HEK293 (cell line): ENCODE data around the gene TBC1D20.

Experiments used
- CTCF ChIA-PET: fragments of 350-600 bp; formaldehyde crosslinking; extraction: SDS; loops from one replicate; lab custom pipeline; 2021; ENCODE audit warnings: antibody characterized with exemption; lab: Yijun Ruan, JAX
- POLR2A ChIA-PET: fragments of 300-600 bp; formaldehyde crosslinking; extraction: SDS; loops from one replicate; lab custom pipeline; 2020; ENCODE audit warnings: antibody characterized with exemption, inconsistent platforms; lab: Yijun Ruan, JAX
- H3K27ac ChIP-seq: fragments of 200-500 bp; sonication (Bioruptor generic); 2 replicates; pipeline ENCODE4 v1.5.1; 2014; ENCODE audit warnings: low read depth, low read length, control low read depth, inconsistent platforms; ENCODE audit errors: extremely low read depth
- H3K36me3 ChIP-seq, 2 experiments: fragments of 200-500 bp in 1 of 2; sonication (Bioruptor generic) in 1 of 2; 1 replicate in 1 of 2; 2 replicates in 1 of 2; pipeline ENCODE4 v1.5.1; 2014 to 2017; ENCODE audit warnings: inconsistent platforms in 2 of 2, low read length in 2 of 2; ENCODE audit not compliant: control insufficient read depth in 2 of 2, insufficient read depth in 1 of 2
- H3K4me1 ChIP-seq: fragments of 200-500 bp; sonication (Bioruptor generic); 2 replicates; pipeline ENCODE4 v1.5.1; 2014; ENCODE audit warnings: mild to moderate bottlenecking, low read length, inconsistent platforms; ENCODE audit not compliant: control insufficient read depth, insufficient read depth
- H3K4me3 ChIP-seq: 2 replicates; pipeline ENCODE4 v1.5.1; 2011; ENCODE audit warnings: low read depth, mild to moderate bottlenecking, control low read depth, low read length, moderate library complexity
- H3K9me3 ChIP-seq: fragments of 200-500 bp; sonication (Bioruptor generic); 2 replicates; pipeline ENCODE4 v1.5.1; 2014; ENCODE audit warnings: low read depth, low read length, inconsistent platforms; ENCODE audit not compliant: control insufficient read depth, insufficient read depth
- ELK4 ChIP-seq: IDR thresholded peaks from 2 replicates; pipeline ENCODE4 v1.6.1; 2011; ENCODE audit warnings: mild to moderate bottlenecking, low read depth, low read length, borderline replicate concordance
- FEZF1 ChIP-seq: fragments of 450-650 bp; formaldehyde crosslinking; IDR thresholded peaks from 2 replicates; pipeline ENCODE4 v1.5.1; 2016; ENCODE audit warnings: missing biosample characterization, missing genetic modification characterization
- GFI1B ChIP-seq: fragments of 450-650 bp; formaldehyde crosslinking; IDR thresholded peaks from 2 replicates; pipeline ENCODE4 v1.5.1; 2016; ENCODE audit warnings: missing biosample characterization, missing genetic modification characterization
- GLIS2 ChIP-seq: fragments of 450-650 bp; formaldehyde crosslinking; IDR thresholded peaks from 2 replicates; pipeline ENCODE4 v1.5.1; 2016; ENCODE audit warnings: missing biosample characterization, missing genetic modification characterization
- HOXA7 ChIP-seq: sonication (generic); formaldehyde crosslinking; IDR thresholded peaks from 2 replicates; pipeline ENCODE4 v1.8.1; 2022; ENCODE audit warnings: missing genetic modification reagents, borderline replicate concordance
- MYNN ChIP-seq: fragments of 450-650 bp; formaldehyde crosslinking; IDR thresholded peaks from 2 replicates; pipeline ENCODE4 v1.5.1; 2016; ENCODE audit warnings: missing biosample characterization, missing genetic modification characterization, borderline replicate concordance
- OVOL3 ChIP-seq: fragments of 450-650 bp; formaldehyde crosslinking; IDR thresholded peaks from 2 replicates; pipeline ENCODE4 v1.5.1; 2016; ENCODE audit warnings: missing biosample characterization, missing genetic modification characterization
- PRDM2 ChIP-seq: fragments of 450-650 bp; formaldehyde crosslinking; IDR thresholded peaks from 2 replicates; pipeline ENCODE4 v1.5.1; 2016; ENCODE audit warnings: missing biosample characterization, missing genetic modification characterization, borderline replicate concordance
- ZEB2 ChIP-seq: fragments of 450-650 bp; formaldehyde crosslinking; IDR thresholded peaks from 2 replicates; pipeline ENCODE4 v1.5.1; 2016; ENCODE audit warnings: missing biosample characterization, missing genetic modification characterization
- ZFP69B ChIP-seq: fragments of 450-650 bp; formaldehyde crosslinking; IDR thresholded peaks from 2 replicates; pipeline ENCODE4 v1.5.1; 2016; ENCODE audit warnings: missing biosample characterization, missing genetic modification characterization
- ZNF121 ChIP-seq: fragments of 450-650 bp; formaldehyde crosslinking; IDR thresholded peaks from 2 replicates; pipeline ENCODE4 v1.5.1; 2016; ENCODE audit warnings: missing biosample characterization, missing genetic modification characterization
- ZNF148 ChIP-seq: fragments of 450-650 bp; formaldehyde crosslinking; IDR thresholded peaks from 2 replicates; pipeline ENCODE4 v1.5.0; 2017; ENCODE audit warnings: missing biosample characterization, missing genetic modification characterization, borderline replicate concordance
- ZNF155 ChIP-seq: fragments of 450-650 bp; formaldehyde crosslinking; IDR thresholded peaks from 2 replicates; pipeline ENCODE4 v1.5.1; 2016; ENCODE audit warnings: missing biosample characterization, missing genetic modification characterization
- ZNF169 ChIP-seq: fragments of 450-650 bp; formaldehyde crosslinking; IDR thresholded peaks from 2 replicates; pipeline ENCODE4 v1.5.1; 2016; ENCODE audit warnings: missing biosample characterization, missing genetic modification characterization
- ZNF19 ChIP-seq: fragments of 450-650 bp; formaldehyde crosslinking; IDR thresholded peaks from 2 replicates; pipeline ENCODE4; 2016; ENCODE audit warnings: missing biosample characterization, missing genetic modification characterization, low read depth
- ZNF223 ChIP-seq: fragments of 450-650 bp; formaldehyde crosslinking; IDR thresholded peaks from 2 replicates; pipeline ENCODE4 v1.5.1; 2016; ENCODE audit warnings: missing biosample characterization, missing genetic modification characterization
- ZNF23 ChIP-seq: fragments of 450-650 bp; formaldehyde crosslinking; IDR thresholded peaks from 2 replicates; pipeline ENCODE4 v1.5.1; 2016; ENCODE audit warnings: missing biosample characterization, missing genetic modification characterization, borderline replicate concordance
- ZNF24 ChIP-seq: fragments of 450-650 bp; formaldehyde crosslinking; IDR thresholded peaks from 2 replicates; pipeline ENCODE4 v1.5.1; 2016; ENCODE audit warnings: missing biosample characterization, missing genetic modification characterization
- ZNF292 ChIP-seq: fragments of 450-650 bp; formaldehyde crosslinking; IDR thresholded peaks from 2 replicates; pipeline ENCODE4 v1.5.1; 2016; ENCODE audit warnings: low read depth, missing biosample characterization, missing genetic modification characterization, borderline replicate concordance
- ZNF37A ChIP-seq: fragments of 450-650 bp; IDR thresholded peaks from 2 replicates; pipeline ENCODE4 v1.5.1; 2018; ENCODE audit warnings: missing biosample characterization, missing genetic modification characterization
- ZNF521 ChIP-seq: fragments of 450-650 bp; formaldehyde crosslinking; IDR thresholded peaks from 2 replicates; pipeline ENCODE4 v1.5.1; 2017; ENCODE audit warnings: missing biosample characterization, mild to moderate bottlenecking, missing genetic modification characterization
- ZNF596 ChIP-seq: fragments of 450-650 bp; IDR thresholded peaks from 2 replicates; pipeline ENCODE4 v1.5.0; 2018; ENCODE audit warnings: missing biosample characterization, mild to moderate bottlenecking, missing genetic modification characterization, moderate library complexity
- ZNF624 ChIP-seq: fragments of 450-650 bp; formaldehyde crosslinking; IDR thresholded peaks from 2 replicates; pipeline ENCODE4 v1.5.1; 2017; ENCODE audit warnings: missing biosample characterization, missing genetic modification characterization
- ZNF626 ChIP-seq: fragments of 450-650 bp; sonication (Bioruptor Pico); formaldehyde crosslinking; IDR thresholded peaks from 2 replicates; pipeline ENCODE4 v1.5.1; 2018; ENCODE audit warnings: missing biosample characterization, missing genetic modification characterization, inconsistent platforms
- ZNF664 ChIP-seq: fragments of 450-650 bp; formaldehyde crosslinking; IDR thresholded peaks from 2 replicates; pipeline ENCODE4 v1.5.1; 2016; ENCODE audit warnings: missing biosample characterization, missing genetic modification characterization
- ZNF707 ChIP-seq: fragments of 450-650 bp; formaldehyde crosslinking; IDR thresholded peaks from 2 replicates; pipeline ENCODE4 v1.5.1; 2016; ENCODE audit warnings: missing biosample characterization, missing genetic modification characterization
- ZNF747 ChIP-seq: fragments of 450-650 bp; formaldehyde crosslinking; IDR thresholded peaks from 2 replicates; pipeline ENCODE4 v1.5.1; 2016; ENCODE audit warnings: missing biosample characterization, missing genetic modification characterization
- ZSCAN30 ChIP-seq: fragments of 450-650 bp; IDR thresholded peaks from 2 replicates; pipeline ENCODE4 v1.5.1; 2018; ENCODE audit warnings: missing biosample characterization, mild to moderate bottlenecking, missing genetic modification characterization, moderate library complexity

The TBC1D20 gene

GRCh38 chr20:406200-407132 lies 55.9 kb downstream of the TBC1D20 start (continued):
- TF ChIP-seq OVOL3 (tag by site-specific recombination) (no peak), FEZF1 (tag by site-specific recombination) (peak; percentile 66), ZNF664 (tag by site-specific recombination) (peak; percentile 52; the same call in 1 of the 2 replicates)

DNA sequence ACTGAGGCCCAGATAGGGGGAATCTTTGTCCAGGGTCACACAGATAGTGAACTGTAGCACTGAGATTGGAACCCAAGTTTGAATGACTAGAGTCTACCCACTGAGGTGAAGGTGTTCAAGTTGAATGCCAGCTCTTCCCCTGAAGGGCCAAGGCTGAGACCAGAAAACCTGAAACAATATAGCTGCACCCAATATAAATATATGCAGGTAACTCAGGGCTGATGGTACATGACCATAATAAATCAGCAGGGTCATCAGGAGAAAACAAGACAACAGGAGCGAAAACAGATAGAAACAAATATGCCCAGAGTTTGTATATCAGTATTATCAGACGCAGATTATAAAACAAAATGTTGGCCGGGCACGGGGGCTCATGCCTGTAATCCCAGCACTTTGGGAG lies 58.2 kb downstream of the TBC1D20 start:
- CTCF ChIA-PET = no interaction called here

DNA sequence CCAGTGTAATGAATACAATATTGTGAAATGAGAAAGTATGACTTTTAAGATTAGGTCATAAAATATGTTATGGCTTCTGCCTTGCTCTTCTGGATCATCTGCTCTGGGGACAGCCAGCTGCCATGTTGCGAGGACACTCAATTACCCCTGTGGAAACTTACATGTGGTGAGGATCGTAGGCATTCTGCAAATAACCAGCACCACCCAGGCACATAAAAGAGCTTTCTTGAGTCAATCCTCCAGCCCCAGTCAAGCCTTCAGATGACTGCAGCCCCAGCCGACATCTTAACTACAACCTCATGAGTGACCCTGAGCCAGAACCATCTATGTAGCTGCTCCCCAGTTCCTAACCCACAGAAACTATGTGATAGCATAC lies 58.8 kb downstream of the TBC1D20 start:
- POLR2A ChIA-PET = no interaction called here
- H3K4me1 ChIP-seq = peaks cover 4% of the 10 kb centered on the region
- H3K9me3 ChIP-seq = no peaks in the 10 kb centered on the region
- H3K27ac ChIP-seq = no peak overlapping the region
- H3K36me3 ChIP-seq = no peaks in the 10 kb centered on the region
- CTCF ChIA-PET = interaction anchor here (0.6 to 1.6 kb wide), 2 partner anchors 50 to 235 kb away, joined by 4 to 5 read pairs; no protein-coding TSS in a partner anchor
- H3K4me3 ChIP-seq = no peak overlapping the region
- no peak for TF ChIP-seq ELK4
- no peak for TF ChIP-seq GLIS2 (tag by site-specific recombination)
- TF ChIP-seq HOXA7 (CRISPR knock-in tag) = no peak
- no peak for TF ChIP-seq ZNF148
- no peak for TF ChIP-seq ZNF24 (tag by site-specific recombination)
- TF ChIP-seq MYNN (tag by site-specific recombination) = no peak
- no peak for TF ChIP-seq ZNF121

More for the DNA sequence above, 58.2 kb downstream of the TBC1D20 start:
- POLR2A ChIA-PET = no interaction called here
- no peaks in the 10 kb centered on the region for H3K36me3 ChIP-seq
- H3K27ac ChIP-seq = no peak overlapping the region
- H3K9me3 ChIP-seq = no peaks in the 10 kb centered on the region
- TF ChIP-seq ZNF596 (tag by site-specific recombination) (no peak), ZNF23 (no peak), ZNF707 (tag by site-specific recombination) (no peak), ZNF19 (tag by site-specific recombination) (no peak), ZNF747 (tag by site-specific recombination) (no peak), OVOL3 (tag by site-specific recombination) (no peak), PRDM2 (tag by site-specific recombination) (no peak), ZNF37A (tag by site-specific recombination) (no peak), ZSCAN30 (tag by site-specific recombination) (no peak), ZFP69B (tag by site-specific recombination) (no peak), ZNF521 (tag by site-specific recombination) (no peak), ZNF292 (tag by site-specific recombination) (no peak), ZNF624 (tag by site-specific recombination) (no peak), GFI1B (no peak), ZNF169 (tag by site-specific recombination) (no peak), ZNF155 (tag by site-specific recombination) (no peak), ZNF223 (tag by site-specific recombination) (no peak), ZEB2 (tag by site-specific recombination) (no peak), ZNF626 (tag by site-specific recombination) (no peak)
- TF ChIP-seq, all 188 proteins: peak for 0
- Histone ChIP-seq H3K4me3 (no peak overlapping the region), H3K4me1 (peaks cover 5% of the 10 kb centered on the region)
